OCI-LY7 (cell line): ENCODE results near the gene ZNF746.

Experiments used
- CTCF ChIP-seq: fragments of 200-600 bp; sonication (generic); conservative IDR thresholded peaks from 2 replicates; pipeline ENCODE4 v1.5.1; 2014; ENCODE audit warnings: mild to moderate bottlenecking, antibody characterized with exemption, low read length, moderate library complexity, mixed read lengths
- EZH2phosphoT487 ChIP-seq: fragments of 200-600 bp; sonication (generic); IDR thresholded peaks from 2 replicates; pipeline ENCODE4 v1.6.1; 2018; ENCODE audit warnings: low read depth, borderline replicate concordance, mild to moderate bottlenecking, mixed run types, antibody characterized with exemption, low read length, moderate library complexity, mixed read lengths

- TF ChIP-seq CTCF: no peak
- TF ChIP-seq EZH2phosphoT487: no peak
Measured at GRCh38 chr7:149433124-149433523, 64.5 kb downstream of the ZNF746 start.
